Measurements from ENCODE around the gene CHN2. TPM values are rescaled to one million over a fixed set of nuclear protein-coding genes. Genes with fewer than 3 reads are reported as not detected.

The CHN2 gene
- total RNA-seq: under 0.01 and 0.56 TPM in 2 replicates

DNA sequence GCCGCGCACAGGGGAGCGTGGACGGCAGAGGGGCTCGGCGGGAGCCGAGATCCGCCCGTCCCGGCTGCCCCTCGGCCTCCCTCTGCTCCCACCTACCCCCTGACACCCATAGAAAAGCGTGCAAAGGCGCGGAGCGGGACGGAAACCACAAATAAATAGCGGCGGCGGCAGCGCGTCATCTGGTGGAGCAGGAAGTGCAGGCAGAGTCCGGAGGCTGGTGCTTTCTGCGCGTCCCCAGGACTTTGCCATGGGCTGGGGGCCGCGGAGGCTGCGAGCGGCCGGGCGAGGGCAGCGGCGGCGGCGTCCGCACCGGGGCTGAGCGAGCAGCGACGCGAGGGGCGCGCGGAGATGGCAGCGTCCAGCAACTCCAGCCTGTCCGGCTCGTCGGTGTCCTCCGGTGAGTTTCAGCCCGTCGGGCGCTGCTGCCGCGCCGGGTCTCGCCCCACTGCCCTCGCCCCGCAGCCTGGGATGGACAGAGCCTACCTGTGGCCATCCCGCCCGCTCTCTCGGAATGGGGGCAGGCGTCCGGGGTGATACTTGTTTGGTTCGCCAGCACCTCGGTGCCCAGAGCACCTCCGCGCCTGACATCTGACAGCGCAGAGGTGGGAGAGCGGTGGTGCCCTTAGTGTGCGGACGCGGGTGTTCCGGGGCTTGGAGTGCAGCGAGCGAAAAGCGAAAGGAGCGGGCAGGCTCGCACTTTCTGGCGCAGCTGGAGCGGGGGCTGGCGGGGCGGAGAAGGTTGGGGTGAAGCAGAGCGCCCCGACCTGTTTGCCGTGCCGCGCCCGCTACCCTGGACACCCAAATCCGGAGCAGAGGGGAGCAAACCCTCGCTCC is at the start of gene CHN2:
Gene CHN2 (plus strand): TSS at position 182 of the 834 bp plus-strand sequence.

DNA sequence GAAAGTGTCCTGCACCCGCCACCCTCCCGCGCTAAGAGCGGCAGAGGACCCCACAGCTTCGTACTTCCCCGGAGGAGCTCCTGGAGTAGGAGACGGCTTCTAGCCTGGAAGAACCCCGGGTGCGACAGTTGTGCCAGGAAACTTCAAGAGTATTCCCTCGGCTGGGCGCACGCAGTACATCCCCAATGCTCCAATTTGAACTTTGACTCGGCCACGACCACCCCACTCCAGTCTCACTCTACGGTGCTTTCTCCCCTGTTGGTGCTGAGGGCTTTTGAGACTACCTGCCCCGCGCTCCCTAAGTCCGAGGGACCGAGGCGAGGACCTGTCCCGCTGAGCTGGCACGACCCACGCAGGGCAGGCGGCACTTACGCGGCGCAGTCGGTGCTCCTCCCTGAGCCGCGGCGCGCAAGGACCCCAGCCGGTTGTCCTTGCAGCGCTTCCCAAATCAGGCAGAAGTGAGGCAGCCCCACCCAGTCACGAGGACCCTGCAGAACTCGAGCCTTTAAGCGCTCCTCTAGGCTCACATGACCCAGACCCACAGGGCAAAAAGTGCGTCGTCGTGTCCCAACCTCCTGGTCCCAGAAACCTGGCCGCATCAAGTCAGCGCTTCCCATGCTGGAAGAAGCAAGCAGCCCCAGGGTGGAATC is 48.4 kb upstream of the CHN2 start, which contains the start of gene CPVL:
Gene CPVL (minus strand): TSS at position 481 of the 650 bp plus-strand sequence. CDS start 25,476 bp downstream, outside the sequence.

Other genes starting within 250 kb of the CHN2 start
- under 0.01 and 0.09 TPM in 2 replicates for gene TRIL, start 236.4 kb upstream of the CHN2 start, total RNA-seq
- not detected in 2 replicates for gene CPVL, start 48.2 kb upstream of the CHN2 start, total RNA-seq

Data from endothelial cell of coronary artery (primary cell).